Transverse colon (tissue), 4 donors: Measurements from ENCODE around the gene STAT6.

Experiments used
- EP300 ChIP-seq: sonication (generic); formaldehyde crosslinking; IDR thresholded peaks from one replicate; pipeline ENCODE4 v1.6.1; 2017; ENCODE audit warnings: antibody characterized with exemption, low read depth
- POLR2A ChIP-seq: fragments of 450-650 bp; IDR thresholded peaks from one replicate; pipeline ENCODE4 v1.6.1; 2016; ENCODE audit warnings: antibody characterized with exemption, mild to moderate bottlenecking, moderate library complexity
- POLR2AphosphoS5 ChIP-seq, 3 donors: sonication (generic); formaldehyde crosslinking; IDR thresholded peaks; one replicate each; pipeline ENCODE4 v1.6.1; 2016; ENCODE audit warnings: antibody characterized with exemption in 3 of 3
- TF ChIP-seq, protein P1 (sequence below), 5 experiments: fragments of 200-600 bp in 3 of 5; fragments of 450-650 bp in 2 of 5; sonication (generic) in 3 of 5; IDR thresholded peaks; 1 replicate in 2 of 5; 2 replicates in 3 of 5; pipeline ENCODE4 v1.5.1; 2016 to 2017; ENCODE audit warnings: antibody characterized with exemption in 5 of 5, inconsistent platforms in 3 of 5, mild to moderate bottlenecking in 2 of 5, moderate library complexity in 1 of 5

DNA sequence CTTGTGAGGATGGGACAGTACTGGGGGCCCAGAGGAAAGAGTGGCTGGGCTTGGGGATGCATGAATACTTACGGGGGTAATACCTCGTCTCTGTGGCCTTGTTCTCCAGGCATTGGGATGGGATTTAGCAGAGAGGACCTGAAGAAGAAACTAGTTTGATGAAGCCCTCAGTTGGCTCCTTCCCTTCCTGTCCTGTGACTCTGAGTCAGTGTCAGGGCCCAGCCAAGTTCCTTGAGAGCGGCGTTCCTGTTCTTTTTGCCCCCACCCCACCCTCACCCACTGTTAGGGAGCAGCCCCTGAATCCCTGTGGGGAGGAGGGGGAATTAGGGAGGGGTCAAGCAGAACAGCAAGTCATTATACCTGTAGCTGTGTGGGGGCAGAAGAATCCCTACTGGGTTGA, 41.5 kb upstream of the STAT6 start:
- TF ChIP-seq POLR2A (no peak), POLR2AphosphoS5 (IDR thresholded peaks at IDR 0.05) (no peak), EP300 (no peak)
- TF ChIP-seq, protein P1, sequence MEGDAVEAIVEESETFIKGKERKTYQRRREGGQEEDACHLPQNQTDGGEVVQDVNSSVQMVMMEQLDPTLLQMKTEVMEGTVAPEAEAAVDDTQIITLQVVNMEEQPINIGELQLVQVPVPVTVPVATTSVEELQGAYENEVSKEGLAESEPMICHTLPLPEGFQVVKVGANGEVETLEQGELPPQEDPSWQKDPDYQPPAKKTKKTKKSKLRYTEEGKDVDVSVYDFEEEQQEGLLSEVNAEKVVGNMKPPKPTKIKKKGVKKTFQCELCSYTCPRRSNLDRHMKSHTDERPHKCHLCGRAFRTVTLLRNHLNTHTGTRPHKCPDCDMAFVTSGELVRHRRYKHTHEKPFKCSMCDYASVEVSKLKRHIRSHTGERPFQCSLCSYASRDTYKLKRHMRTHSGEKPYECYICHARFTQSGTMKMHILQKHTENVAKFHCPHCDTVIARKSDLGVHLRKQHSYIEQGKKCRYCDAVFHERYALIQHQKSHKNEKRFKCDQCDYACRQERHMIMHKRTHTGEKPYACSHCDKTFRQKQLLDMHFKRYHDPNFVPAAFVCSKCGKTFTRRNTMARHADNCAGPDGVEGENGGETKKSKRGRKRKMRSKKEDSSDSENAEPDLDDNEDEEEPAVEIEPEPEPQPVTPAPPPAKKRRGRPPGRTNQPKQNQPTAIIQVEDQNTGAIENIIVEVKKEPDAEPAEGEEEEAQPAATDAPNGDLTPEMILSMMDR (IDR thresholded peaks at IDR 0.05), result no peak
